Ovary (tissue), 9 donors: Measurements from ENCODE around the gene ZBTB7A. TPM values are rescaled to one million over a fixed set of nuclear protein-coding genes. Genes with fewer than 3 reads are reported as not detected.

Experiments used
- DNase-seq, 5 donors: peaks; one replicate each; pipeline ENCODE4 v3.0.0-alpha.2; 2019 to 2020
- H3K27ac ChIP-seq, 2 donors: fragments of 200-600 bp; one replicate each; pipeline versions ENCODE4 v1.5.1 to v1.8.0; 2019 to 2022
- H3K27me3 ChIP-seq: fragments of 200-600 bp; one replicate; pipeline ENCODE4 v1.8.0; 2022
- H3K36me3 ChIP-seq: fragments of 200-600 bp; sonication (generic); one replicate; pipeline ENCODE4 v1.5.1; 2019
- H3K4me1 ChIP-seq: one replicate; pipeline ENCODE4 v1.8.1; 2013; ENCODE audit warnings: mild to moderate bottlenecking, moderate library complexity; ENCODE audit not compliant: insufficient read depth
- H3K4me3 ChIP-seq: fragments of 200-600 bp; sonication (generic); one replicate; pipeline ENCODE4 v1.5.1; 2017
- H3K9me3 ChIP-seq, 2 donors: fragments of 200-600 bp in 1 of 2; sonication (generic) in 1 of 2; one replicate each; pipeline versions ENCODE4 v1.5.1 to v1.8.1; 2013 to 2019; ENCODE audit warnings: mild to moderate bottlenecking in 1 of 2, moderate library complexity in 1 of 2
- EP300 ChIP-seq: sonication (generic); formaldehyde crosslinking; IDR thresholded peaks from one replicate; pipeline ENCODE4 v1.6.1; 2017; ENCODE audit warnings: antibody characterized with exemption
- POLR2A ChIP-seq: fragments of 450-650 bp; IDR thresholded peaks from one replicate; pipeline ENCODE4 v1.6.1; 2017; ENCODE audit warnings: antibody characterized with exemption, mild to moderate bottlenecking, moderate library complexity
- WGBS, 3 donors: extraction: QIAGEN DNeasy Blood & Tissue Kit in 1 of 3; methylation state at CpG; one replicate each; pipeline versions ENCODE4 v1.1.5 to v1.1.7; 2013 to 2017; 5-methylcytosine and 5-hydroxymethylcytosine counted together
- intact Hi-C, 4 donors: fragments of 100-400 bp; cut with DNase I; formaldehyde crosslinking; loops; one replicate each; pipeline versions ENCODE4 v1.11.0 to v1.15.1; 2022 to 2023
- polyA plus RNA-seq, 2 donors: library from polyadenylated mRNA; stranded (reverse); fragments of 200-250 nt in 1 of 2; fragments of 350-450 nt in 1 of 2; fragmentation: Illumina TruSeq in 1 of 2; extraction: RNeasy Lipid Tissue Mini Kit (QIAGEN cat#74804) in 1 of 2; gene quantifications; one replicate each; pipeline ENCODE4 v1.2.3, GENCODE V29; 2013 to 2014
- total RNA-seq, 7 donors: library from RNA; depleted of rRNA in 2 of 7; stranded (reverse); fragments of >200 nt in 2 of 7; fragmentation: NEBNext Ultra II Directional in 3 of 7; extraction: Animal tissue kit (Norgen Biotek cat#: 25700) in 3 of 7; gene quantifications; one replicate each; pipeline versions ENCODE4 v1.1.0 to v1.2.4, GENCODE V29; 2016 to 2023
- TF ChIP-seq, protein P1 (sequence below), 3 donors: fragments of 450-650 bp in 2 of 3; fragments of 200-600 bp in 1 of 3; IDR thresholded peaks; one replicate each; pipeline versions ENCODE4 v1.5.1 to v1.8.0; 2016 to 2022; ENCODE audit warnings: antibody characterized with exemption in 3 of 3, mild to moderate bottlenecking in 1 of 3
- donor health status: DM: no; HTN: no; CAD: no; lungs with moderate emphysema.
- donor health status: DM: no; HTN: no; CAD: no.
- donor health status: Bipolar disorder and iron deficiency.
- donor health status: DM: yes; HTN: yes; CAD: no.
- donor health status: DM: no; HTN: no; CAD: no.
- donor health status: DM: yes; HTN: yes; CAD: no.

The ZBTB7A gene
- total and polyA plus RNA-seq, 9 donors: 9.1 to 56.4 (median 38.5) TPM

DNA sequence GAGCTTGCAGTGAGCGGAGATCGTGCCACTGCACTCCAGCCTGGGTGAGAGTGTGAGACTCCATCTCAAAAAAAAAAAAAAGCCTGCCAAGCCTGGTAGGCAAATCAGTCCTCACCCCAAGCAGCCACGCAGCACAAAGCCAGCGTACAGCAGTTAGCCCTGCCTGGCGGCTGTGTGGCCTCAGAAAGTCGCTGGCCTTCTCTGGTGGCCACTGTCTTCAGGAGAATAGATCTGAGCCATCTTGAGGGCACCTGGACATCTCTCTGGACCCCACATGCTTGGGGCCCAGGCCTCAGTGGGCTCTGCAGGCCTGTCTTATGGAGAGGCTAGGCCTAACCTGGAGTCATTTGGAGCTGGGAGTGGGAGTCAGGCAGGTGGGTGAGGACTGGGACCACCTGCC, 36.1 kb downstream of the ZBTB7A start:
- WGBS, 3 donors: 95 to 97% (median 96%) methylated on average over 6 of the region's 6 CpGs
- intact Hi-C loops: no loop called here
- DNase-seq: no peak
- Histone ChIP-seq H3K4me3 (no peak overlapping the region), H3K27me3 (no peaks in the 10 kb centered on the region), H3K9me3 (no peaks in the 10 kb centered on the region), H3K36me3 (no peaks in the 10 kb centered on the region), H3K4me1 (no peaks in the 10 kb centered on the region), H3K27ac (no peak overlapping the region)
- TF ChIP-seq POLR2A (no peak), EP300 (no peak)
- TF ChIP-seq, protein P1, sequence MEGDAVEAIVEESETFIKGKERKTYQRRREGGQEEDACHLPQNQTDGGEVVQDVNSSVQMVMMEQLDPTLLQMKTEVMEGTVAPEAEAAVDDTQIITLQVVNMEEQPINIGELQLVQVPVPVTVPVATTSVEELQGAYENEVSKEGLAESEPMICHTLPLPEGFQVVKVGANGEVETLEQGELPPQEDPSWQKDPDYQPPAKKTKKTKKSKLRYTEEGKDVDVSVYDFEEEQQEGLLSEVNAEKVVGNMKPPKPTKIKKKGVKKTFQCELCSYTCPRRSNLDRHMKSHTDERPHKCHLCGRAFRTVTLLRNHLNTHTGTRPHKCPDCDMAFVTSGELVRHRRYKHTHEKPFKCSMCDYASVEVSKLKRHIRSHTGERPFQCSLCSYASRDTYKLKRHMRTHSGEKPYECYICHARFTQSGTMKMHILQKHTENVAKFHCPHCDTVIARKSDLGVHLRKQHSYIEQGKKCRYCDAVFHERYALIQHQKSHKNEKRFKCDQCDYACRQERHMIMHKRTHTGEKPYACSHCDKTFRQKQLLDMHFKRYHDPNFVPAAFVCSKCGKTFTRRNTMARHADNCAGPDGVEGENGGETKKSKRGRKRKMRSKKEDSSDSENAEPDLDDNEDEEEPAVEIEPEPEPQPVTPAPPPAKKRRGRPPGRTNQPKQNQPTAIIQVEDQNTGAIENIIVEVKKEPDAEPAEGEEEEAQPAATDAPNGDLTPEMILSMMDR (IDR thresholded peaks at IDR 0.05): no peak

DNA sequence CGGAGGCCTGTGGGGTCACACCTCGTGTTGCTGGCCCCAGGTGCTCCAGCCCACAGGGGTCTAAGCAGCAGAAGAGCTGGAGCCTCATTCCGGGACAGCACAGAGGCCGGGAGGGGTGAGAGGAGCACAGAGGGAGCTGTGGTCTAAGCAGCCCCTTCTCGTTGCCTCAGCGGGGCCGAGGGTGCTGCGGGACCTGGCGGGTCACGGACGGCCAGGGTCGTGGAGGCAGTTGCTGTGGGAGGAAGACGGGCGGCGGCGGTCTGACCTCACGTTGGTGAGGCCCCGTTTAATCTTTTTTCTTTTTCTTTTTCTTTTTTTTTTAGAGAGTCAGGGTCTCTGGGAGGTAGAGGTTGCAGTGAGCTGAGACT, 37.5 kb downstream of the ZBTB7A start:
- 83 to 90% (median 86%) methylated on average over 18 of the region's 18 CpGs for WGBS, 3 donors
- Histone ChIP-seq H3K4me3 (no peak overlapping the region), H3K9me3 (no peaks in the 10 kb centered on the region), H3K27ac (no peak overlapping the region), H3K27me3 (no peaks in the 10 kb centered on the region), H3K36me3 (no peaks in the 10 kb centered on the region), H3K4me1 (no peaks in the 10 kb centered on the region)
- DNase-seq: no peak
- TF ChIP-seq EP300 (no peak), POLR2A (no peak)
- TF ChIP-seq, protein P1 (IDR thresholded peaks at IDR 0.05): no peak
- intact Hi-C loops: no loop called here

DNA sequence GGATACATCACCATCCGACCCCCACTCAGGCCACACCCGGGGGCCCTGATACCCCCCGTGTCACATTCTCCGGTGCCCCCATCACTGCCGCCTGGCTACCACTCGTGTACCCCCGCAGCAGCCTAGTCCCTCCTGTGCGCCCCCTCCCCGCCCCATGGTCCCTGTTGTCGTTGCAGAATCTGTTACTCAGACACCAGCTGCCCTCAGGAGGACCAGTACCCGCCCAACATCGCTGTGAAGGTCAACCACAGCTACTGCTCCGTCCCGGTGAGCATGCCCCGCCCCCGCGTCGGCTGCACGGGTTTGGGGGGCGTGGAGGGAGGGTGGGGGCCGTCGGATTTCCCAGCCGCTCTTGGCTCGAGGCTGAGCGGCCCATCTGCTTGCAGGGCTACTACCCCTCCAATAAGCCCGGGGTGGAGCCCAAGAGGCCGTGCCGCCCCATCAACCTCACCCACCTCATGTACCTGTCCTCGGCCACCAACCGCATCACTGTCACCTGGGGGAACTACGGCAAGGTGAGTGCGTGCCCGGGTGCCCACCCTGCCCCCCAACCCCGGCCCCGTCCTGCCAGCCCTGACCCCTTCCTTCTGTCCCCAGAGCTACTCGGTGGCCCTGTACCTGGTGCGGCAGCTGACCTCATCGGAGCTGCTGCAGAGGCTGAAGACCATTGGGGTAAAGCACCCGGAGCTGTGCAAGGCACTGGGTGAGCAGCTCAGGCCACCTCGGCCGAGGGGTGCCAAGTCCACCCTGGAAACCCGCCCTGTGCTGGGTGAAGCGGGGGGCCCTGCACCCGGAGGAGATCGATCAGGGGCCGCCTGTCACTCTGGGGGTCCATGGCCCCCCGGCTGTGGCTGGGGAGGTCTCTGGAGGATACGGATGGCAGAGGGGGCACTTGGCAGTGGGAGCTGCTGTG, 38.1 kb downstream of the ZBTB7A start:
- TF ChIP-seq POLR2A (no peak), EP300 (no peak)
- TF ChIP-seq, protein P1 (IDR thresholded peaks at IDR 0.05): no peak
- Histone ChIP-seq H3K36me3 (no peaks in the 10 kb centered on the region), H3K27ac (no peak overlapping the region), H3K4me3 (no peak overlapping the region), H3K9me3 (no peaks in the 10 kb centered on the region), H3K27me3 (no peaks in the 10 kb centered on the region), H3K4me1 (no peaks in the 10 kb centered on the region)
- DNase-seq: no peak
- 78 to 85% (median 81%) methylated on average over 46 to 48 of the region's 48 CpGs for WGBS, 3 donors
- intact Hi-C loops: no loop called here

DNA sequence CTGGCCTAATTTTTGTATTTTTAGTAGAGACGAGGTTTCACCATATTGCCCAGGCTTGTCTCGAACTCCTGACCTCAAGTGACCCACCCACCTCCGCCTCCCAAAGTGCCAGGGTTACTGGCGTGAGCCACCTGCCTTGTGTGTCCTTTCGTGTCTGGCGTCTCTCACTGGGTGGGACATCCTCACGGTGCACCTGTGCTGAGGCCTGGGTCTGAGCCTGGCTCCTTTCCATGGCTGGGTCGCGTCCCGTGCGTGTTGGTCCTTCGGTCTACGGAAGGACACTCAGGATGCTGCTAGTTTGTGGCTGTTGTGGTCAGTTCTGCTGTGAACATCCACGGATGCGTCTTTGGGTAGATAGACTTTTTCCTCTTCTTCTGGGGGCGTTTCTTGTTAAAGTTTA, 39.6 kb downstream of the ZBTB7A start:
- 87 to 88% (median 88%) methylated on average over 16 of the region's 16 CpGs for WGBS, 3 donors
- TF ChIP-seq EP300 (no peak), POLR2A (no peak)
- TF ChIP-seq, protein P1 (IDR thresholded peaks at IDR 0.05): no peak
- H3K4me3 ChIP-seq: no peak overlapping the region
- no peaks in the 10 kb centered on the region for H3K9me3 ChIP-seq
- intact Hi-C loops: no loop called here
- no peak overlapping the region for H3K27ac ChIP-seq
- DNase-seq: peak in 1 of 5 donors; percentile 21
- no peaks in the 10 kb centered on the region for H3K27me3 ChIP-seq
- H3K4me1 ChIP-seq: no peaks in the 10 kb centered on the region
- H3K36me3 ChIP-seq: no peaks in the 10 kb centered on the region
